Measurements from ENCODE around the gene MAN2B2.

DNA sequence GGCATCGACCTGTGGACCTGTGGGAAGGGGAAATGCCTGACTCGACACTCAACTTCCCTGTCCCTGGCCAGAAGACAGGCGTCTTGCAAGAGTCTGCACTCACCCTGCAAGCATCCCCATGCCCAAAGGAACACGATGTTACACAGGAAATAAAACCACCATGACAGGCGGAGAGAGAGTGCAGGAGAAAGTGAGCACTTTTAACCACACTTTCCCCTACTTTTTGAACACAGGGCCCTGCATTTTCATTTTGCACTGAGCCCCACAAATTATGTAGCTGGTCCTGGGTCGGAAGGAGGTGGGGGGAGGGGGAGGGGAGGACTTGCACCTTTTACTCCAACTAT lies 13.8 kb upstream of the MAN2B2 start:
- TF ChIP-seq EZH2 (IDR thresholded peaks at IDR 0.05; ENCODE audit: low read length): no peak
- TF ChIP-seq, protein P1, sequence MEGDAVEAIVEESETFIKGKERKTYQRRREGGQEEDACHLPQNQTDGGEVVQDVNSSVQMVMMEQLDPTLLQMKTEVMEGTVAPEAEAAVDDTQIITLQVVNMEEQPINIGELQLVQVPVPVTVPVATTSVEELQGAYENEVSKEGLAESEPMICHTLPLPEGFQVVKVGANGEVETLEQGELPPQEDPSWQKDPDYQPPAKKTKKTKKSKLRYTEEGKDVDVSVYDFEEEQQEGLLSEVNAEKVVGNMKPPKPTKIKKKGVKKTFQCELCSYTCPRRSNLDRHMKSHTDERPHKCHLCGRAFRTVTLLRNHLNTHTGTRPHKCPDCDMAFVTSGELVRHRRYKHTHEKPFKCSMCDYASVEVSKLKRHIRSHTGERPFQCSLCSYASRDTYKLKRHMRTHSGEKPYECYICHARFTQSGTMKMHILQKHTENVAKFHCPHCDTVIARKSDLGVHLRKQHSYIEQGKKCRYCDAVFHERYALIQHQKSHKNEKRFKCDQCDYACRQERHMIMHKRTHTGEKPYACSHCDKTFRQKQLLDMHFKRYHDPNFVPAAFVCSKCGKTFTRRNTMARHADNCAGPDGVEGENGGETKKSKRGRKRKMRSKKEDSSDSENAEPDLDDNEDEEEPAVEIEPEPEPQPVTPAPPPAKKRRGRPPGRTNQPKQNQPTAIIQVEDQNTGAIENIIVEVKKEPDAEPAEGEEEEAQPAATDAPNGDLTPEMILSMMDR (optimal IDR thresholded peaks at IDR 0.05 in 1 of 3, IDR thresholded peaks at IDR 0.05 in 1 of 3, conservative IDR thresholded peaks at IDR 0.05 in 1 of 3; ENCODE audit: extremely low read depth in 1 of 3, insufficient read depth in 2 of 3, low read length in 3 of 3): no peak
